Measurements from ENCODE around the gene GRAMD1B. TPM values are rescaled to one million over a fixed set of nuclear protein-coding genes. Genes with fewer than 3 reads are reported as not detected.
"Not testable (repeated sequence)": the region's sequence is repeated elsewhere in the genome, so short reads cannot be mapped to it uniquely, and the experiment has no call there.

Gene GRAMD1B
- total RNA-seq, 2 donors from 2014 or later, result 3.1 to 3.5 TPM

GRCh38 chr11:123630126-123630608 is 200.1 kb downstream of the GRAMD1B start:
- no peak for ATAC-seq
- intact Hi-C loops (cut with DNase I, micrococcal nuclease), result no loop called here

GRCh38 chr11:123640029-123640428 is 210.0 kb downstream of the GRAMD1B start:
- intact Hi-C loops (cut with DNase I, micrococcal nuclease), result no loop called here
- ATAC-seq (no peak), DNase-seq (no peak)

More at GRCh38 chr11:123630126-123630608, 200.1 kb downstream of the GRAMD1B start:
- no peak for DNase-seq

GRCh38 chr11:123640677-123641494 is 210.8 kb downstream of the GRAMD1B start:
- ATAC-seq, result peak; percentile 80
- intact Hi-C loops (cut with DNase I, micrococcal nuclease), result no loop called here
- DNase-seq, result peak in 1 of 2 donors; percentile 39

DNA sequence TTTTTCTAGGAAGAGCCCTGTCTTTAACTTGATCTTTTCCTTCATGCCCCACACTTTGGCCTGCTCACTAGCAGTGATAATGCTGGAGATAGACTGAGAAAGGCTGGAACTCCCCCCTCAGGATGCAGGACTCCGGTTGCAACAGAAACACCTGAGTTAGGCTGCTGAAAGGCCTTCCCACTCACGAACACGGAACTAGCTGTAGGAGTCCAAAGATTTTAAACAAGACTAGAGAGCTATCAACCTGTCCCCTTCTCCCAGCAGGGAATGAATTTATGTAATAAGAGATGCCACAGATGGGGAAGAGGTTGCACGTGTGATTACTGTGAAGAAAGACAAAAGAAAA is 211.4 kb downstream of the GRAMD1B start:
- intact Hi-C loops (cut with DNase I, micrococcal nuclease), result no loop called here
- ATAC-seq (no peak), DNase-seq (no peak)

DNA sequence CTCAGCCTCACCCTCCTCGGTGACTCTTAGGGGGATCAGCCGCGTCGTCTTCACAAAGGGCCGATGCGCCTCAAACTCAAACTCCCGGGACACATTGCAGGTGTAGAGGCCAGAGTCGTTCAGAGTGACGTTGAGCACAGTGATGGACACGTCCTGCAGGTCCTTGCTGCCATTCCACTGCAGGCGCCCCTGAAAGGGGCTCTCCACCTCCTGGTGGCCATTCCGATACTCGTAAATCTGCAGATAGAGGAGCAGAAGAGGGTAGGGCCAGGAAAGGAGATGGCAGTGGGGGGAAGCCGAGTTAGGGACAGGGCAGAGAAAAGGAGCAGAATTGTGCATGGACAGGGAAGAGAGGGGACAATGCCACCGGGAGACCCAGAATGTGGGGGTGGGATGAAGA is 212.4 kb downstream of the GRAMD1B start:
- intact Hi-C loops (cut with DNase I, micrococcal nuclease), result no loop called here
- ATAC-seq, result no peak
- no peak for DNase-seq

GRCh38 chr11:123645286-123645975 is 215.4 kb downstream of the GRAMD1B start:
- ATAC-seq, result no peak

DNA sequence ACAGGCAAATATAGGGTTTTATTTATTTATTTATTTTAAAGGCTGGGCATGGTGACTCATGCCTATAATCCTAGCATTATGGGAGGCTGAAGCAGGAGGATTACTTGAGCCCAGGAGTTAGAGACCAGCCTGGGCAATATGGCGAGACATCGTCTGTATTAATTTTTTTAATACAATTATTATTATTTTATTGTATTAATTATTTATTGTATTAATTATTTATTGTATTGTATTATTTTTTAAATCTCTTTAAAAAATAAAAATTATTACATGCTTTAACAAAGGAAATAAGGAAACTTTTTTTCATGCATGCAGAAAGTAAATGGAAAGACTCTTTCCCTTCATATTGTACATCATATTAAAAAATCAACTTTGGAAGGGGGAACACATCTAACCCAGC is 220.8 kb downstream of the GRAMD1B start:
- ATAC-seq (no peak), DNase-seq (no peak)
- intact Hi-C loops (cut with DNase I, micrococcal nuclease), result no loop called here

More at GRCh38 chr11:123645286-123645975, 215.4 kb downstream of the GRAMD1B start:
- no peak for DNase-seq
- intact Hi-C loops (cut with DNase I, micrococcal nuclease), result no loop called here

DNA sequence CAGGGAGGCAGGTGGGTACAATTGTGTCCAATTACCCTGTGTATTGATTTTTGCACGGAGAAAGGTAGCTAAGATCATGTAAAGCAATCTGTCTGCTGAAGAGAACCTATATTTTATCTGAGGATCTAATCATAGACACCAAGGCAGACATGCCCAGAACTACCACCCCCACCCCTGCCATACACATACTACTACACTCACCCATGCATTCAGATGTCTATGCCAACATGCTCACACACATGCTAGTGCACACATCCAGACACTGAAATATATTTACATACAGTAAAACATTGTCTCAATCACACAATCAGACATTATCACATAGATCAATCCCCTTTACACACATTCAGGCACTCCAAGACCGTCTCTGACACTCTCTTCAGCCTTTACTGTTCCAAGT is 222.5 kb downstream of the GRAMD1B start:
- ATAC-seq, result no peak
- intact Hi-C loops (cut with DNase I, micrococcal nuclease), result no loop called here
- no peak for DNase-seq

DNA sequence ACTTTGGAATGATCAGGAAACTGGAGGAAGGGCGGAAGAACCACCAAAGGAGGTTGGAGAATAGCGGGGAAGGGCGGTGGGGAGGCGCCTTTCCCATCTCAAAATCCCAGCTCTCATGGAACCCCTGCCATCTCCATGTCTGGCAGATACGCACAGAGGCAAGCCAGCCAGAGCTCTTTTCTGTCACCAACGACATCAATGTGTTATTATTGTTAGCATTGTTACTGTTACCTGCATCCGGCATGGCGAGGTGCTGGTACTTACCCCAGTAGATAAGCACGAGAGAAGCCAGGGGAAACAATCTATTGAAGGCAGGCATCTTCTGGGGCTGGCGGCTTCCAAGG is 223.4 kb downstream of the GRAMD1B start:
- no peak for ATAC-seq
- DNase-seq, result no peak
- intact Hi-C loops (cut with DNase I, micrococcal nuclease), result no loop called here

GRCh38 chr11:123653827-123654565 is 223.9 kb downstream of the GRAMD1B start:
- DNase-seq, result peak in 1 of 2 donors; percentile 43
- intact Hi-C loops (cut with DNase I, micrococcal nuclease), result no loop called here
- peak; percentile 75 for ATAC-seq

- peak; percentile 38 to 68 for DNase-seq
- intact Hi-C loops (cut with DNase I, micrococcal nuclease), result no loop called here
- ATAC-seq, result peak; percentile 97
These were observed 224.6 kb downstream of the GRAMD1B start, which contains the start of gene SCN3B for GRCh38 chr11:123654566-123655081. TSS of gene SCN3B (minus strand) at chr11:123654624. CDS start at chr11:123653801, 823 bp downstream.

- DNase-seq (no peak), ATAC-seq (no peak)
- intact Hi-C loops (cut with DNase I, micrococcal nuclease), result no loop called here
These were observed 229.2 kb downstream of the GRAMD1B start for GRCh38 chr11:123659311-123659710.

GRCh38 chr11:123659965-123660364 is 229.9 kb downstream of the GRAMD1B start:
- DNase-seq; ATAC-seq; intact Hi-C loops (cut with DNase I, micrococcal nuclease): not testable (repeated sequence)

GRCh38 chr11:123665306-123665705 is 235.2 kb downstream of the GRAMD1B start:
- intact Hi-C loops (cut with DNase I, micrococcal nuclease), result no loop called here
- ATAC-seq (no peak), DNase-seq (no peak)

DNA sequence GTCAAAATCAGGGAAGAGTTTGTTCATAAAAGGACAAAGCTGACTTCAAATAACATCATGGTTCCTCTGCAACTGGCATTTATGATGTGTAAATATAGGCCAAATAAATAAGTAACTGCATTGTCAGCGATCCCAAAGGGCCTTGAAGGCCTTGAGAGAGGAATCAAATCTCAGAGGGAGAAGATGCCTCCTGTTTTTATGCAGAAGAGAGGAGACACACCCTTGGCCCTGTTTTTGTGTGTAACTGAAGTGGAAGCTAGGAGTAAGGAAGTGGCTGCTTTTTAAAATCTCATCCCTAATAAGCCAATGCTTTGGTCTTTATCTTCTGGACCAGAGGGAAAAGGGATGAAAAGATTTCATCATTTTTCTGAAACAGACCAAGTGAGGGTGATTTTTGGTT is 240.0 kb downstream of the GRAMD1B start:
- intact Hi-C loops (cut with DNase I, micrococcal nuclease), result no loop called here
- ATAC-seq (no peak), DNase-seq (no peak)

DNA sequence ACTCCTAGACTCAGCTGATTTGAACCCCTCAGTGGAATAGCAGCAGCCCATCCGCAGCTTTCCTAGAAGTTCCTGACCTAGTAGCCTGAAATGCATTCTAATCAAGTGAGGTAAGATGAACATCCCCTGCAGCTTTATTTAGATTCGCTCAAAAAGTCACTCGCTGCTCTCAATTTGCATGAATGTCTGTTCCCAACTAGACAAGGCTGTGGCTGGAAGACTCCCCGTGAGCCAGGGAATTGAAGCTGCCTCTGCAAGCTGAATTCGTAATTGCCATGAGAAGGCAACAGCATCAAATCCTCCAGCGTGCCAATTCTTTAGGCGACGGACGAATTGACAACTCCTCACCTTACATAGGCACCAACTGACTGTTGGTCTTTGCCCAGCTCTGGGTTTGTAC is 241.5 kb downstream of the GRAMD1B start:
- DNase-seq (no peak), ATAC-seq (no peak)
- intact Hi-C loops (cut with DNase I, micrococcal nuclease), result no loop called here

DNA sequence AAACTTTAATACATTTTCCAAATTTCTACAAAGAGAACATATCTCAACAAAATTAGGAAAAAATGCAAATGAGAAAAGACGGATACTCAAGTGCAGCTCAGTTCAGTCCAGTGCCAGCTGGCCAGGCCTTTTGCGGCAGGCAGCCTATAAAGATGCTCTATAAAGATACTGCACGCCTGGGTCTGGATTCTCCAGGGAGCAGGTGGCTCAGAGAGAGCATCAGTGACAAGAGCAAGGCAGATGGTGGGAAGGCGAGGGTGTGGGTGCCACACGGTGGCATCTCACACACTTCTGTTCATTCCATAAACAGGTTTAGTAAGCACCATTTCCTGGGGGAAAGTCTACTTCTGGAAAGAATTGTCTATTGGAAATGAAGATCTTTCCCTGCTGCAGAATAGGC is 242.5 kb downstream of the GRAMD1B start:
- no peak for ATAC-seq
- intact Hi-C loops (cut with DNase I, micrococcal nuclease), result no loop called here

GRCh38 chr11:123674297-123674696 is 244.2 kb downstream of the GRAMD1B start:
- intact Hi-C loops (cut with DNase I, micrococcal nuclease), result no loop called here
- DNase-seq (no peak), ATAC-seq (no peak)

More for the DNA sequence above, 242.5 kb downstream of the GRAMD1B start:
- DNase-seq, result no peak

All from left colon (tissue), 2 donors.